Cardiac fibroblast (primary cell): ENCODE data around the gene DCAF12L2.
A peak's percentile ranks its signal among the peaks of the same experiment; 100 is the strongest.

Experiments used
- DNase-seq, 2 donors: peaks; one replicate each; pipeline versions ENCODE4 v3.0.0 to v3.0.0-alpha.2; 2010; ENCODE audit warnings: low read depth in 2 of 2
- H3K4me3 ChIP-seq, 2 donors: replicated peaks in 1 of 2; 1 replicate in 1 of 2; 2 replicates in 1 of 2; pipeline ENCODE4 v1.5.1; 2011; ENCODE audit warnings: low read depth in 2 of 2, low read length in 2 of 2, mild to moderate bottlenecking in 2 of 2, moderate library complexity in 1 of 2
- CTCF ChIP-seq: IDR thresholded peaks from one replicate; pipeline ENCODE4 v1.5.1; 2011; ENCODE audit warnings: low read depth, mild to moderate bottlenecking, low read length, inconsistent platforms

Gene DCAF12L2

GRCh38 chrX:126164226-126164625 lies 1.9 kb downstream of the DCAF12L2 start:
- TF ChIP-seq CTCF, result no peak
- no peak for DNase-seq
- H3K4me3 ChIP-seq, result no peak overlapping the region

GRCh38 chrX:126141014-126141413 lies 25.1 kb downstream of the DCAF12L2 start:
- no peak for DNase-seq
- TF ChIP-seq CTCF, result no peak
- H3K4me3 ChIP-seq, result no peak overlapping the region

- peak in 1 of 2 donors; percentile 0 for DNase-seq
- no peak overlapping the region for H3K4me3 ChIP-seq
- no peak for TF ChIP-seq CTCF
Observed at GRCh38 chrX:126137899-126138298, 28.2 kb downstream of the DCAF12L2 start.

GRCh38 chrX:126124721-126125120 lies 41.4 kb downstream of the DCAF12L2 start:
- no peak overlapping the region for H3K4me3 ChIP-seq
- no peak for TF ChIP-seq CTCF
- DNase-seq, result no peak
